CD4-positive, alpha-beta T cell treated with Interleukin-12 subunit alpha and Interleukin-12 subunit beta, for 1 hour (primary cell): Measurements from ENCODE around the gene FAM107B.
A peak's percentile ranks its signal among the peaks of the same experiment; 100 is the strongest.

Experiments used
- DNase-seq: peaks from one replicate; pipeline ENCODE4 v3.0.0-alpha.2; 2020

FAM107B gene

DNA sequence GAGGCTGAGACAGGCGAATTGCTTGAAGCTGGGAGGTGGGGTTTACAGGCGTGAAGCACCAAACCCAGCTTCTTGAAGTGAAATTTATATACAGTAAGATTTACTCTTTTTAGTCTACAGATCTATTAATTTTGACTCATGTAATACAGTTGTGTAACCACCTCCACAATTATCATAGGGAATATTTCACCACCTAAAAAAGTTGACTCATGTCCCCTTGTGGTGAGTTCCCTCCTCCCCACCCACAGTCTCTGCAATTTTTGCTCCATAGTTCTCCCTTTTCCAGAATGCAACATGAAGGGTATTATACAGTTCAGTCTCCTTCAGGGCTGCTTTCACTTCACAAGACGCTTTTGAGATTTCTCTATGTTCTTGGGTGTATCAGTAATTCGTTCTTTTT, 156.8 kb downstream of the FAM107B start:
- no peak for DNase-seq

GRCh38 chr10:14616955-14617730, 157.6 kb downstream of the FAM107B start:
- DNase-seq: no peak

GRCh38 chr10:14616465-14616864, 158.2 kb downstream of the FAM107B start:
- DNase-seq: no peak

DNA sequence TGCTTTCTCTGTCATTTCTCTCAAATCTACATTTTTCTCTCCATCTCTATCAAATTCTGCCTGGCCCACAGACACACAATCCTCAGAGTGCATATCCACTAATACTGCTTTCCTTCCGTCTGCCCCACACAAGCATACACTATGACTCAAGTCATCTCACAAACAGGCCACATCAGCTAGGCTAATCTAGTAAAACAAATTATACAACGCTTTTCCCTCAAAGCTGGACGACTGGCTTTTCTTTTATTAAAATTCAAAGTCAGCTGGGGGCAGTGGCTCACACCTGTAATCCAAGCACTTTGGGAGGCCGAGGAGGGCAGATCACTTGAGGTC, 161.1 kb downstream of the FAM107B start:
- no peak for DNase-seq

- no peak for DNase-seq
These were observed 161.7 kb downstream of the FAM107B start for GRCh38 chr10:14612873-14613587.

- no peak for DNase-seq
These were observed 162.6 kb downstream of the FAM107B start for GRCh38 chr10:14611968-14612693.

- no peak for DNase-seq
These were observed 165.5 kb downstream of the FAM107B start for GRCh38 chr10:14609178-14609577.

DNA sequence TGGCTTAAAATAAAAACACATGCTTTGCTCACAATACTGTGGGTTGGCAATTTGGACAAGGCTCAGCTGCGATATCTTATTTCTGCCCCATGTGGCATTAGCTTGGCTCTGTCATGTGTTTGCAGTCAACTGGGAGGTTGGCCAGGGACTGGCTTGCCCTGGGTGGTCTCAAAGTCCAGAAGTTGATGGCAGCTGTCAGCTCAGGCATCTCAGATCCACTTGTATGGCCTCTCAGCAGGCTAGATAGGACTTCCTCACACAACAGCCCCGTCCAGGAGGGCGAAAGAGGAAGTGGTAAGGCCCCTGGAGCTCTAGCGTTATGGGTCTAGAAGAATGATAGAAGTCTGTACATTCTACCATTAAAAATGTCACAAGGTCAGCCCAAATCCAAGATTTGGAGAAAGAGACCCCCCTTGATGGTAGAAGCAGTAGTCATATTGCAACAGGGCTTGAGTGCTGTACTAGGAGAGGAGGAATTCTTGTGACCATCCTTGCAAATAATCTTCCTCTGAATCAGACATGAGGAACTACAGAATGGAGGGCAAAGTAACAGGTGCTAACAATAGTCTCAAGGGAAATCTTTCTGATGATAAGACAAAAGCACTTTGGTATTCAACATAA, 166.2 kb downstream of the FAM107B start:
- no peak for DNase-seq

GRCh38 chr10:14606633-14607032, 168.1 kb downstream of the FAM107B start:
- DNase-seq: no peak

GRCh38 chr10:14605231-14605925, 169.3 kb downstream of the FAM107B start:
- peak; percentile 74 for DNase-seq

GRCh38 chr10:14604181-14605142, 170.2 kb downstream of the FAM107B start:
- DNase-seq: peak; percentile 82

GRCh38 chr10:14603534-14604102, 171.1 kb downstream of the FAM107B start:
- DNase-seq: peak; percentile 37

DNA sequence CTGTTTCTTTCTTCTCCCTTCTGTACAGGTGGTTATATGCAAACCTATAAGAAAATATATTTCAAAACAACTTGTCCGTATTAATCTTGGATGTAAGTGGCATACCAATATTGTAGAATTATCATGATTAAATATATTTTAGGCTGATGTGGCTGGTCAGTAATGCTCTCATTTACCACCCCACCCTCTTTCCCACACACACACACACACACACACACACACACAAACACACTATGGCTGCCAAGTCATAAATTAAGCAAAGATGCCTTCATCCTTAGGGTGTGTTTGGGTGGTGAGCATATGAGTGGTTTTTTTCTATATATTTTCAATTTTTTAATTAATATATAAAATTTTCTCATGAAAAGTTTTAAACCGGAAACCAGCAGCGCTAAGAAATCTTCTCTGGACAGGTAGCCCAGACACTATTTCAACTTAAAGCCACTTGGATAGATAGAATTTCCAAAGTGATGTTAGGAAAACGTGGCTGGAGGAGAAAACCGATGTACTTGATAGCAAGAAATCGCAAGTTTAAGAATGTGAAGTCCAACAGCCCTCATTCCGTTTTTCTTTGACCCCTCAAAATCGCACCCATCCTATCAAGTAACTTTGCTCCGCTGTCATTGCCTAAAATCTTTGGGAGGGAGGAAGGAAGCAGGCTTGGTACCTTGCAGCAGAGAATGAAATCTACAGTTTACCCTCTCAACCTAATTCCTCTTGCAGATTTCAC, 171.7 kb downstream of the FAM107B start:
- peak; percentile 37 for DNase-seq

DNA sequence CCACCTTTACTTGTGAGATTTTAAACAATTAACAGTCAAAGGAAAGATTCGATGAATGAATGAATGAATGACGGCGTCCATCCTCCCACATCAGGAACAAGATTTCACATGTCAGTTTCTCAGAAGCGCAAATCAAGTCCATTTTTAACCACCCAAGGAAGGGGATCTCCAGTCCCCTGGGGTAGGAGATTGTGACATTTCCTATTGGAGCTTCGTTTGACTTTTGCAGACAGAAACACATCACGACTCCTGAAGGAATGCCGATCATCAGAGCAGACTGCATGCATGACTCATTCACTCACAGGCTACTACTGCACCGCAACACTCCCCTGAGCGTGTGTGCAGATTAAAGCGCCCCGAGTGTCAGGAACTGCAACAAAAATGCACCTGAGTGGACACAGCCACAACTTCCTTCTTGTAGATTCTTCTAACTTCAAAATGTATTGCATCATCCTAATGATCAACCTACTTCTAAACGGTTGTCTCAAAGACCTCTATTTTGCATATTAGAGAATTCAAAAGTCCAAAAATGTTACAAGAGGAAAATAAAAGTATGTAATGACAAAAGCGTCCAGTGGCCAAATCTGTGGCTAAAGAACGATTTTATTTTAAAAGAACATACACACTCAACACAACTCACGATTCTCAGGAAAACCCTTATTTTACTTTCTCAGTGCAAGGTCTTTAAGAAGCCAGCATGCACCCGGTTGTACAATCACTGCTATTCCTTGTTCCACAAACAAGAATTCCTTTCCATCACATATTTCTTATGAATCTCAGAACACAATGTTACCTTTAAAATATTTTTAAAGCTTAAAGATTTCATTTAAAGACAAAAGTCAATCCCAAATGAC, 172.6 kb downstream of the FAM107B start:
- DNase-seq: peak; percentile 78

- DNase-seq: no peak
These were observed 173.4 kb downstream of the FAM107B start for GRCh38 chr10:14601326-14601725.

GRCh38 chr10:14600065-14600464, 174.6 kb downstream of the FAM107B start:
- DNase-seq: no peak

DNA sequence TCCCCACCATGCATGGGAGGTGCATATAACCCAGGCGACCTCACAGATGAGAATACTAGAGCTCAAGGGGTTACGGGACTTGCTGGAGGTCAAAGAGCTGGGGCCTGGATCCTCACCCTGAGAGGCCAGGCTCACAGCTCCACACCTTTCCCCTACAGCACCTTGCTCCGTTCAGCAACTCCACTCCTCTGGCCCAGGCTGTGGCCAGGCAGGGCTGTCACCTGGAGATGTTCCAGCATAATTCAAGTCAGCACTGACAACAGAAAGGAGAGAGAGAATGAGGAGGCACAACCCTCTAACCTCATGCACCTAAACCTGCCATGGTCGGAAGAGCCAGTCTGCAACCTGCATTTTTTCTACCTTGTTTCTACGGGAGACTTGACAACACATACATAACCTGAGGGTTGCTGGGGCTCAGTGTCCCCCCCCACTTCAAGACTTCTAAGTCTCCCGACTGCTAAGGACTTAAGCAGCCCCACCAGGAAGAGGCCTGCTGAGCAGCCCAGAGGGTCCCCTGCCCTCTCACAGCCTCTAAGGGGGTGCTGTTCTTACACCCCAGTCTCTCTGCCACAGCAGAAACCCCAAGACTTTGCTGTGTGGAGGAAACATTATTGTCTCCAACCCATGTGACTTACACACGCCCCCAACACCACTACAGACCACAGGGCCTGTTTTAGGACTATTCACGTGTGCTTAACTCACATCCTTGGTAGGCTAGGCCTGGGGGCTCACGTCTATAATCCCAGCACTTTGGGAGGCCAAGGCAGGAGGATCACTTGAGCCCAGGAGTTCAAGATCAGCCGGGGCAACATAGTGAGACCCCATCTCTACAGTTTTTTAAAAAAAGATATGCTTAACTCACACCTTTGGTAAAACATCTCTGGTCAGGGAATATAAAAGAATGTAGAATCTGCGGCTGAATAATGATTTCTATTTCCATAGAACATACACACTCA, 175.6 kb downstream of the FAM107B start:
- DNase-seq: peak; percentile 43

GRCh38 chr10:14595526-14596182, 179.0 kb downstream of the FAM107B start:
- peak; percentile 33 for DNase-seq
